ENCODE results near the gene RPS25.

RPS25 gene

GRCh38 chr11:119018074-119018938 lies at the start of gene RPS25, which contains the start of gene TRAPPC4:
TSS of gene RPS25 (minus strand) at chr11:119018343. CDS start at chr11:119018284, 59 bp downstream.
TSS of gene TRAPPC4 (plus strand) at chr11:119018766. CDS start at chr11:119018796, 30 bp downstream.
- TF ChIP-seq GATA2 (IDR thresholded peaks at IDR 0.05; ENCODE audit: low read depth, low read length): no peak
- TF ChIP-seq GATA3 (IDR thresholded peaks at IDR 0.05; ENCODE audit: low read depth, low read length): no peak

- TF ChIP-seq GATA2 (IDR thresholded peaks at IDR 0.05; ENCODE audit: low read depth, low read length) (no peak), GATA3 (IDR thresholded peaks at IDR 0.05; ENCODE audit: low read depth, low read length) (no peak)
These were observed 49.5 kb upstream of the RPS25 start, which contains the start of gene VPS11 for GRCh38 chr11:119067371-119068222. TSS of gene VPS11 (plus strand) at chr11:119067818. CDS start at chr11:119067824, 6 bp downstream.

GRCh38 chr11:119065369-119065768 lies 47.2 kb upstream of the RPS25 start:
- TF ChIP-seq GATA2 (IDR thresholded peaks at IDR 0.05; ENCODE audit: low read depth, low read length) (peak; percentile 62), GATA3 (IDR thresholded peaks at IDR 0.05; ENCODE audit: low read depth, low read length) (no peak)

- no peak for TF ChIP-seq GATA3 (IDR thresholded peaks at IDR 0.05; ENCODE audit: low read depth, low read length)
- TF ChIP-seq GATA2 (IDR thresholded peaks at IDR 0.05; ENCODE audit: low read depth, low read length): no peak
These were observed 44.6 kb upstream of the RPS25 start for GRCh38 chr11:119062779-119063178.

DNA sequence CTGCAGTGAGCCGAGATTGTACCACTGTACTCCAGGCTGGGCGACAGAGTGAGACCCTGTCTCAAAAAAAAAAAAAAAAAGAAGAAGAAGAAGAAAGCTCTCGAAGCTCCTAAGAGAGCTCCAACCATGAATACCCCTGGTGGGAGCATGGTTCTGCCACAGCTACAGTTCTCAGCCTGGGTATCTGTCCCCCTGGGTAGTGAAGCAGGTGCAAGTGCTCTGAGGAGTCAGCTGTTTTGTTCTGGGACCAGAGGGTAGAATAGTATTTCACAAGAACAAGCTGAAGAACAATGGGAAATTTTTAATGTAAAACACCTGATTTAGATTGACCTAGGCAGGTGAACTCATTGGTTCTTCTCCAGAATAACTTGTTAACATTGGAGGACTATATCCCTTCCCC lies 43.1 kb upstream of the RPS25 start:
- no peak for TF ChIP-seq GATA2 (IDR thresholded peaks at IDR 0.05; ENCODE audit: low read depth, low read length)
- TF ChIP-seq GATA3 (IDR thresholded peaks at IDR 0.05; ENCODE audit: low read depth, low read length): no peak

DNA sequence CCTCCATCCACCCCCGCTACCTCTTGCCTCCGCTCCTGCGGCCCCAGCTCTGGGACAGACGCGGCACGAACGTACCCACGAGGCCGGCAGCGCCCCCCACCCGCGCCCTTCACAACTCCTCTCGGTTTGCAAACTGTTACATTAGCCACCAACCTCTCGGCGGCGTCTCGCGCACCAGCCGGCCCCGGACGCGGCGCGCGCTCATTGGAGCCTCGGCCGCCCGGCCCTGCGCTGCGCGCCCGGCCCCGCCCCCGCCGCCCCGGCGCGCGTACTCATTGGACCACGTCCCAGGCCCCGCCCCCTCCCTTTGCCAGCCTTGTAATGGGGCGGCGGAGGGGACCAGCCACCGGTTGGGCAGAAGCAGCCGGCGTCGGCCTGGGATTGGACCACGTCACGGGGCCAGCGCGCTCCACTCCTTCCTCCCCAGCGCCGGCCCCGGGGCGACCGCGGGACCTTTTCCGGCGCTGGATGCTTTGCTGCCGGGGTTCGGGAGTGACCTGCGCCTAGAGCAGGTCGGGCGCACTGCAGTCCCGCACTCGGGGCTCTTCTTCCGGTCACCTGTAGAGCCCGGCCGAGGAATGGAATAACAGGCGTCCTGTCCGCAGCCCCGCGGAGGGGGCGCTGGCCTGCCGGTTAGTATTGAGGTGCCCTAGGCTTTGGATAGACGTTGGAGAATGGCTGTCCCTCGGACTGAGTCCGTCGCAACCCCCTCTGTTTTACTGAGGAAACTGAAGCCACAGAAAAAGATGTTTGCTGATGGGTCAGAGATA lies 39.0 kb upstream of the RPS25 start, which contains the start of gene HYOU1:
Gene HYOU1 (minus strand): TSS at position 206 of the 770 bp plus-strand sequence. CDS start 1,045 bp downstream, outside the sequence.
- TF ChIP-seq GATA2 (IDR thresholded peaks at IDR 0.05; ENCODE audit: low read depth, low read length) (peak; percentile 69), GATA3 (IDR thresholded peaks at IDR 0.05; ENCODE audit: low read depth, low read length) (no peak)

GRCh38 chr11:119056421-119056999 lies 38.4 kb upstream of the RPS25 start:
- no peak for TF ChIP-seq GATA3 (IDR thresholded peaks at IDR 0.05; ENCODE audit: low read depth, low read length)
- no peak for TF ChIP-seq GATA2 (IDR thresholded peaks at IDR 0.05; ENCODE audit: low read depth, low read length)

- TF ChIP-seq GATA2 (IDR thresholded peaks at IDR 0.05; ENCODE audit: low read depth, low read length) (no peak), GATA3 (IDR thresholded peaks at IDR 0.05; ENCODE audit: low read depth, low read length) (no peak)
These were observed 37.8 kb upstream of the RPS25 start for GRCh38 chr11:119055901-119056300.

- TF ChIP-seq GATA3 (IDR thresholded peaks at IDR 0.05; ENCODE audit: low read depth, low read length): no peak
- no peak for TF ChIP-seq GATA2 (IDR thresholded peaks at IDR 0.05; ENCODE audit: low read depth, low read length)
These were observed 36.3 kb upstream of the RPS25 start for GRCh38 chr11:119054418-119054817.

- TF ChIP-seq GATA3 (IDR thresholded peaks at IDR 0.05; ENCODE audit: low read depth, low read length) (no peak), GATA2 (IDR thresholded peaks at IDR 0.05; ENCODE audit: low read depth, low read length) (no peak)
These were observed 34.1 kb upstream of the RPS25 start for GRCh38 chr11:119052163-119052814.

- TF ChIP-seq GATA2 (IDR thresholded peaks at IDR 0.05; ENCODE audit: low read depth, low read length) (no peak), GATA3 (IDR thresholded peaks at IDR 0.05; ENCODE audit: low read depth, low read length) (no peak)
These were observed 33.5 kb upstream of the RPS25 start for GRCh38 chr11:119051440-119052162.

- TF ChIP-seq GATA2 (IDR thresholded peaks at IDR 0.05; ENCODE audit: low read depth, low read length): no peak
- TF ChIP-seq GATA3 (IDR thresholded peaks at IDR 0.05; ENCODE audit: low read depth, low read length): no peak
These were observed 30.9 kb upstream of the RPS25 start for GRCh38 chr11:119049081-119049480.
